NCI-H2081 treated with DMSO at 0.1 percent for 48 hours (cell line): ENCODE data around the gene TM4SF20.
"Not testable (repeated sequence)": the region's sequence is repeated elsewhere in the genome, so short reads cannot be mapped to it uniquely, and the experiment has no call there.

Experiments
- DNase-seq: peaks from one replicate; lab custom pipeline; 2025; lab: John Stamatoyannopoulos, UW

The TM4SF20 gene

GRCh38 chr2:227398684-227399670, 19.9 kb upstream of the TM4SF20 start:
- DNase-seq: no peak

- DNase-seq: no peak
These were observed 18.5 kb upstream of the TM4SF20 start for GRCh38 chr2:227397562-227397961.

- no peak for DNase-seq
These were observed 16.4 kb upstream of the TM4SF20 start for GRCh38 chr2:227395556-227395955.

- no peak for DNase-seq
These were observed 15.3 kb upstream of the TM4SF20 start for GRCh38 chr2:227394401-227394800.

- DNase-seq: no peak
These were observed 11.6 kb upstream of the TM4SF20 start for GRCh38 chr2:227390468-227391256.

- DNase-seq: no peak
These were observed 10.6 kb upstream of the TM4SF20 start for GRCh38 chr2:227389661-227390060.

GRCh38 chr2:227389231-227389630, 10.1 kb upstream of the TM4SF20 start:
- no peak for DNase-seq

- DNase-seq: no peak
These were observed 9.5 kb upstream of the TM4SF20 start for GRCh38 chr2:227388537-227389011.

GRCh38 chr2:227387583-227387982, 8.5 kb upstream of the TM4SF20 start, which contains the start of gene SCYGR1:
Gene SCYGR1, minus strand, starts transcription at chr2:227387949. Its CDS starts 0 bp downstream, at chr2:227387949.
- not testable (repeated sequence) for DNase-seq

- DNase-seq: no peak
These were observed 7.5 kb upstream of the TM4SF20 start for GRCh38 chr2:227386630-227387029.

- no peak for DNase-seq
These were observed 4.6 kb upstream of the TM4SF20 start for GRCh38 chr2:227383686-227384085.

- DNase-seq: not testable (repeated sequence)
These were observed 3.2 kb upstream of the TM4SF20 start for GRCh38 chr2:227382241-227382835.

GRCh38 chr2:227378371-227378782, 729 bp downstream of the TM4SF20 start:
- no peak for DNase-seq

GRCh38 chr2:227377467-227378351, 1.4 kb downstream of the TM4SF20 start:
- no peak for DNase-seq

- DNase-seq: no peak
These were observed 2.3 kb downstream of the TM4SF20 start for GRCh38 chr2:227376656-227377396.

GRCh38 chr2:227374158-227374557, 4.9 kb downstream of the TM4SF20 start:
- no peak for DNase-seq

- DNase-seq: no peak
These were observed 5.7 kb downstream of the TM4SF20 start for GRCh38 chr2:227373389-227373788.

- DNase-seq: no peak
These were observed 8.3 kb downstream of the TM4SF20 start for GRCh38 chr2:227370791-227371312.

- DNase-seq: no peak
These were observed 9.0 kb downstream of the TM4SF20 start for GRCh38 chr2:227370092-227370491.

GRCh38 chr2:227368574-227368973, 10.5 kb downstream of the TM4SF20 start:
- DNase-seq: no peak
